GM04503 (cell line): ENCODE data around the gene SNU13.
"Not testable (repeated sequence)": the region's sequence is repeated elsewhere in the genome, so short reads cannot be mapped to it uniquely, and the experiment has no call there.

Experiments
- DNase-seq: peaks from one replicate; pipeline ENCODE4 v3.0.0-alpha.2; 2012; ENCODE audit warnings: low read depth

SNU13 gene

GRCh38 chr22:41641854-41642253, 46.8 kb downstream of the SNU13 start:
- no peak for DNase-seq

- no peak for DNase-seq
These were observed 49.9 kb downstream of the SNU13 start for GRCh38 chr22:41638748-41639147.

- DNase-seq: no peak
These were observed 50.5 kb downstream of the SNU13 start for GRCh38 chr22:41638124-41638523.

- DNase-seq: not testable (repeated sequence)
These were observed 51.0 kb downstream of the SNU13 start for GRCh38 chr22:41637623-41638022.

- DNase-seq: no peak
These were observed 52.2 kb downstream of the SNU13 start for GRCh38 chr22:41636467-41636866.

- not testable (repeated sequence) for DNase-seq
These were observed 54.1 kb downstream of the SNU13 start for GRCh38 chr22:41634610-41635009.

GRCh38 chr22:41631615-41632014, 57.1 kb downstream of the SNU13 start:
- DNase-seq: not testable (repeated sequence)

- DNase-seq: not testable (repeated sequence)
These were observed 57.6 kb downstream of the SNU13 start for GRCh38 chr22:41631115-41631514.

GRCh38 chr22:41625577-41625976, 63.1 kb downstream of the SNU13 start:
- DNase-seq: no peak
